HCT116 (cell line): Measurements from ENCODE around the gene NT5DC3. TPM values are rescaled to one million over a fixed set of nuclear protein-coding genes. Genes with fewer than 3 reads are reported as not detected.

Experiments
- ATAC-seq: fragments of 200-7000 bp; cut with Tn5 transposase; 2 replicates; pipeline ENCODE4 v1.9.1; 2020; ENCODE audit warnings: mild to moderate bottlenecking, moderate library complexity
- BruUV-seq: library from RNA; stranded (reverse); fragments of 400-500 nt; replicated peaks from 2 replicates; lab custom pipeline; 2021; lab: Mats Ljungman, UMichigan
- CTCF ChIA-PET: fragments of 300-600 bp; sonication (Branson Sonifier 250); formaldehyde crosslinking; loops from one replicate; lab custom pipeline; 2021; ENCODE audit warnings: antibody characterized with exemption; lab: Charles Lee
- POLR2A ChIA-PET: fragments of 300-600, 350-600 bp; sonication (Branson Sonifier 250); formaldehyde crosslinking; loops from one replicate; lab custom pipeline; 2021; ENCODE audit warnings: antibody characterized with exemption; lab: Charles Lee
- RAD21 ChIA-PET, 2 experiments: fragments of 300-600 bp; sonication (Branson Sonifier 250); formaldehyde crosslinking; loops; one replicate each; lab custom pipeline; 2023; ENCODE audit warnings: low total read pairs in 2 of 2; ENCODE audit not compliant: uncharacterized antibody in 2 of 2, unreplicated experiment in 2 of 2, low non-redundant PET in 1 of 2; lab: Charles Lee
- DNase-seq: peaks from one replicate; pipeline ENCODE4 v3.0.0-alpha.2; 2010; ENCODE audit warnings: low read depth, low spot score
- H2AFZ ChIP-seq: fragments of 200-600 bp; shearing (Covaris generic), sonication (generic); 2 replicates; pipeline ENCODE4 v1.6.1; 2017; ENCODE audit warnings: low read depth, mixed run types, mixed read lengths, antibody characterized with exemption, low read length; ENCODE audit not compliant: poor library complexity, severe bottlenecking
- H3K27ac ChIP-seq: 2 replicates; pipeline ENCODE4 v1.5.1; 2012; ENCODE audit warnings: low read depth, low read length
- H3K27me3 ChIP-seq: fragments of 200-600 bp; sonication (generic); 2 replicates; pipeline ENCODE4 v1.6.1; 2016; ENCODE audit warnings: mixed run types, low read length, mixed read lengths; ENCODE audit not compliant: insufficient read depth
- H3K36me3 ChIP-seq, 2 experiments: fragments of 200-500 bp in 1 of 2; fragments of 200-600 bp in 1 of 2; sonication (Bioruptor generic) in 1 of 2; sonication (generic) in 1 of 2; 2 replicates each; pipeline versions ENCODE4 v1.5.1 to v1.6.1; 2014 to 2016; ENCODE audit warnings: low read length in 2 of 2, inconsistent platforms in 1 of 2, mixed read lengths in 1 of 2, mixed run types in 1 of 2; ENCODE audit not compliant: insufficient read depth in 2 of 2, control insufficient read depth in 1 of 2
- H3K4me1 ChIP-seq, 2 experiments: fragments of 200-600 bp in 1 of 2; sonication (generic) in 1 of 2; 2 replicates each; pipeline versions ENCODE4 v1.5.1 to v1.6.1; 2012 to 2017; ENCODE audit warnings: low read length in 2 of 2, inconsistent platforms in 1 of 2, mild to moderate bottlenecking in 1 of 2, mixed read lengths in 1 of 2, mixed run types in 1 of 2, moderate library complexity in 1 of 2; ENCODE audit not compliant: insufficient read depth in 2 of 2, control insufficient read depth in 1 of 2
- H3K4me2 ChIP-seq: fragments of 200-600 bp; sonication (generic); 2 replicates; pipeline ENCODE4 v1.6.1; 2017; ENCODE audit warnings: mixed run types, low read length, mixed read lengths
- H3K4me3 ChIP-seq, 2 experiments: fragments of 200-600 bp in 1 of 2; sonication (generic) in 1 of 2; replicated peaks in 1 of 2; 2 replicates each; pipeline ENCODE4 v1.5.1; 2011 to 2016; ENCODE audit warnings: low read length in 2 of 2, control low read depth in 1 of 2, low read depth in 1 of 2, mild to moderate bottlenecking in 1 of 2, mixed read lengths in 1 of 2, mixed run types in 1 of 2
- H3K79me2 ChIP-seq: fragments of 200-600 bp; sonication (generic); 2 replicates; pipeline ENCODE4 v1.6.1; 2017; ENCODE audit warnings: mild to moderate bottlenecking, mixed run types, low read length, moderate library complexity, mixed read lengths; ENCODE audit not compliant: insufficient read depth
- H3K9ac ChIP-seq: fragments of 200-600 bp; sonication (generic); 2 replicates; pipeline ENCODE4 v1.6.1; 2016; ENCODE audit warnings: low read length, mixed read lengths
- H3K9me2 ChIP-seq: fragments of 200-600 bp; sonication (generic), shearing (Covaris generic); 2 replicates; pipeline ENCODE4 v1.6.1; 2017; ENCODE audit warnings: mixed run types, mild to moderate bottlenecking, moderate library complexity; ENCODE audit not compliant: insufficient read depth
- H3K9me3 ChIP-seq, 2 experiments: fragments of 200-500 bp in 1 of 2; fragments of 200-600 bp in 1 of 2; sonication (Bioruptor generic) in 1 of 2; sonication (generic) in 1 of 2; 2 replicates each; pipeline ENCODE4 v1.6.1; 2014 to 2017; ENCODE audit warnings: low read length in 2 of 2, mixed read lengths in 2 of 2, inconsistent platforms in 1 of 2, low read depth in 1 of 2, mild to moderate bottlenecking in 1 of 2, mixed run types in 1 of 2, moderate library complexity in 1 of 2; ENCODE audit not compliant: control insufficient read depth in 1 of 2, insufficient read depth in 1 of 2
- H4K20me1 ChIP-seq: fragments of 200-600 bp; sonication (generic), shearing (Covaris generic); 2 replicates; pipeline ENCODE4 v1.6.1; 2017; ENCODE audit warnings: mixed run types, mild to moderate bottlenecking, moderate library complexity; ENCODE audit not compliant: insufficient read depth
- CBX3 ChIP-seq: IDR thresholded peaks from 2 replicates; pipeline ENCODE4 v1.6.1; 2012; ENCODE audit warnings: low read depth
- JUND ChIP-seq: IDR thresholded peaks from 2 replicates; pipeline ENCODE4 v1.6.1; 2012
- SIN3A ChIP-seq: IDR thresholded peaks from 2 replicates; pipeline ENCODE4 v1.6.1; 2012; ENCODE audit warnings: low read depth
- YY1 ChIP-seq: IDR thresholded peaks from 2 replicates; pipeline ENCODE4 v1.6.1; 2011; ENCODE audit warnings: low read length, low read depth, moderate library complexity, mild to moderate bottlenecking; ENCODE audit not compliant: insufficient replicate concordance; ENCODE audit errors: extremely low read depth
- ZFX ChIP-seq: fragments of 450-650 bp; IDR thresholded peaks from 2 replicates; pipeline ENCODE4 v1.6.1; 2017
- intact Hi-C: fragments of 100-400 bp; cut with micrococcal nuclease; formaldehyde crosslinking; loops from 2 replicates; pipeline ENCODE4 v1.10.0; 2022
- total RNA-seq: library from RNA; stranded (reverse); gene quantifications from one replicate; pipeline ENCODE4 v1.2.1, GENCODE V29; 2021; ENCODE audit not compliant: unreplicated experiment

Gene NT5DC3
- total RNA-seq, 1 experiment from 2014 or later, result 18.7 TPM

GRCh38 chr12:103855896-103856657 lies 15.0 kb upstream of the NT5DC3 start:
- RAD21 ChIA-PET, result no interaction called here
- CTCF ChIA-PET, result no interaction called here
- POLR2A ChIA-PET, result no interaction called here
- no TSS peak for BruUV-seq
- DNase-seq, result no peak
- intact Hi-C loops, result no loop called here
- Histone ChIP-seq H3K4me1 (peaks cover 35 to 38% of the 10 kb centered on the region in 2 experiments), H3K9me3 (no peaks in the 10 kb centered on the region), H3K9ac (no peak overlapping the region), H4K20me1 (no peaks in the 10 kb centered on the region), H2AFZ (no peak overlapping the region), H3K36me3 (no peaks in the 10 kb centered on the region), H3K27me3 (no peaks in the 10 kb centered on the region), H3K4me2 (no peak overlapping the region), H3K4me3 (no peak overlapping the region)
- TF ChIP-seq YY1 (no peak), ZFX (no peak), JUND (no peak)
- TF ChIP-seq, all 23 proteins: peak for 0
- no peak overlapping the region for H3K27ac ChIP-seq
- H3K79me2 ChIP-seq, result no peaks in the 10 kb centered on the region
- no peak for ATAC-seq
- no peaks in the 10 kb centered on the region for H3K9me2 ChIP-seq

DNA sequence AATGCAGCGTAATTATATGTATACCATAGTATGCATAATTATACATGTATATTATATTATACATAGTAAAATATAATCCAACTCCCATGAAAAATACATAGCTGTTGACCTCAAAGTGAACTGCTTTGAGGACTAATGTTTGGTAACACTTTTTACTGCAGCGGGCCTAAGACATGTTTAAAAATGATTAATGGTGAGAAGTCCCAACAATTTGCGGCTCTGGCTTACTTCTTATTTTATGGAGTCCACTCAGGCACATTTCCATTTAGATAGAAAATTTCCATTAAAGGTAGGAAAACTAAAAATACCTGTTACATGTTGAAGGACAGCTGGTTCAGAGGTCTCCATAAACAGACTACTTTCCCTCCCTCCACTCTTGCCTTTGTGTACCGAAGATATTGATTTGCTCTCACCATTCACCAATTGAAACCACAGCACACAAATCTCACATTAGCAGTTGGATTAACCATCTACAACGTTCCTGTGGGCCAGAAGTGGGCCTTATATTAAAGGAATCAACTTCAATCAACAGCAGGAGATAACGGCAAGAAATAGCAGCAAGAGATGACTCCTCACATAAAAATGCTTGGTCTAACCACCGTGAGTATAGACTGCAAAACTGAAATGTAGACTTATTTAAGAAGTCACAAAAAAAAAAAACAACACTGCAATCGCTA lies 14.1 kb upstream of the NT5DC3 start:
- ChIA-PET RAD21 (no interaction called here), CTCF (no interaction called here), POLR2A (no interaction called here)
- no peak for DNase-seq
- H3K4me1 ChIP-seq, result peaks cover 31 to 35% of the 10 kb centered on the region in 2 experiments
- ATAC-seq, result no peak
- no peaks in the 10 kb centered on the region for H3K9me3 ChIP-seq
- no peaks in the 10 kb centered on the region for H3K27me3 ChIP-seq
- intact Hi-C loops, result no loop called here
- peak overlapping the region; percentile 31 for H3K4me2 ChIP-seq
- H3K79me2 ChIP-seq, result no peaks in the 10 kb centered on the region
- H3K36me3 ChIP-seq, result no peaks in the 10 kb centered on the region
- no peak overlapping the region for H3K9ac ChIP-seq
- no peak overlapping the region for H2AFZ ChIP-seq
- no peak overlapping the region for H3K4me3 ChIP-seq
- no TSS peak for BruUV-seq
- TF ChIP-seq SIN3A (peak; percentile 32; the same call in 1 of the 2 replicates), CBX3 (no peak), JUND (peak; percentile 17; the same call in 1 of the 2 replicates)
- no peak overlapping the region for H3K27ac ChIP-seq
- no peaks in the 10 kb centered on the region for H4K20me1 ChIP-seq
- H3K9me2 ChIP-seq, result no peaks in the 10 kb centered on the region
